ENCODE data around the gene GPRIN3.

GPRIN3 gene

GRCh38 chr4:89242864-89243732 is 64.5 kb downstream of the GPRIN3 start (continued):
- TF ChIP-seq ZBTB44 (tag by site-specific recombination; IDR thresholded peaks at IDR 0.05) (no peak), ZNF768 (tag by site-specific recombination; IDR thresholded peaks at IDR 0.05) (no peak), ZNF600 (tag by site-specific recombination; IDR thresholded peaks at IDR 0.05) (no peak), SCRT1 (tag by site-specific recombination; IDR thresholded peaks at IDR 0.05; ENCODE audit: borderline replicate concordance) (no peak), ZNF555 (tag by site-specific recombination; conservative IDR thresholded peaks at IDR 0.05) (no peak)

GRCh38 chr4:89242216-89242615 is 65.4 kb downstream of the GPRIN3 start:
- H3K4me1 ChIP-seq (ENCODE audit: control insufficient read depth, insufficient read depth, low read length): no peaks in the 10 kb centered on the region
- no peaks in the 10 kb centered on the region for H3K9me3 ChIP-seq (ENCODE audit: control insufficient read depth, insufficient read depth, low read depth, low read length)
- H3K4me3 ChIP-seq (ENCODE audit: low read depth, low read length): no peak overlapping the region
- no peak overlapping the region for H3K27ac ChIP-seq (ENCODE audit: extremely low read depth, low read depth, low read length)
- ChIA-PET POLR2A (no interaction called here), CTCF (interaction anchor here (0.8 kb wide), 1 partner anchor 165 kb away, joined by 3 read pairs; no protein-coding TSS in a partner anchor)
- H3K36me3 ChIP-seq (ENCODE audit: control insufficient read depth in 2 of 2, insufficient read depth in 1 of 2, low read length in 2 of 2): no peaks in the 10 kb centered on the region
- TF ChIP-seq ZNF629 (tag by site-specific recombination; IDR thresholded peaks at IDR 0.05): no peak
- TF ChIP-seq ZBTB7A (tag by site-specific recombination; IDR thresholded peaks at IDR 0.05; ENCODE audit: low read depth): no peak
- TF ChIP-seq BCL11A (tag by site-specific recombination; IDR thresholded peaks at IDR 0.05; ENCODE audit: low read depth): no peak
- no peak for TF ChIP-seq ZBTB26 (tag by site-specific recombination; optimal IDR thresholded peaks at IDR 0.05)
- TF ChIP-seq ZNF792 (tag by site-specific recombination; IDR thresholded peaks at IDR 0.05): no peak

GRCh38 chr4:89230271-89230670 is 77.3 kb downstream of the GPRIN3 start:
- ChIA-PET POLR2A (no interaction called here), CTCF (no interaction called here)
- no peak overlapping the region for H3K4me3 ChIP-seq (ENCODE audit: low read depth, low read length)
- H3K4me1 ChIP-seq (ENCODE audit: control insufficient read depth, insufficient read depth, low read length): no peaks in the 10 kb centered on the region
- H3K27ac ChIP-seq (ENCODE audit: extremely low read depth, low read depth, low read length): no peak overlapping the region
- no peaks in the 10 kb centered on the region for H3K36me3 ChIP-seq (ENCODE audit: control insufficient read depth in 2 of 2, insufficient read depth in 1 of 2, low read length in 2 of 2)
- no peaks in the 10 kb centered on the region for H3K9me3 ChIP-seq (ENCODE audit: control insufficient read depth, insufficient read depth, low read depth, low read length)
- TF ChIP-seq ZNF830 (tag by site-specific recombination; IDR thresholded peaks at IDR 0.05; ENCODE audit: low read depth): no peak
- TF ChIP-seq ZNF555 (tag by site-specific recombination; conservative IDR thresholded peaks at IDR 0.05): no peak
- no peak for TF ChIP-seq ZNF654 (tag by site-specific recombination; IDR thresholded peaks at IDR 0.05; ENCODE audit: low read depth)
- no peak for TF ChIP-seq ZNF529 (tag by site-specific recombination; IDR thresholded peaks at IDR 0.05; ENCODE audit: insufficient replicate concordance)
- no peak for TF ChIP-seq ZNF426 (tag by site-specific recombination; IDR thresholded peaks at IDR 0.05)
- no peak for TF ChIP-seq ZBTB21 (tag by site-specific recombination; IDR thresholded peaks at IDR 0.05)
- no peak for TF ChIP-seq ZNF324 (tag by site-specific recombination; IDR thresholded peaks at IDR 0.05)
- no peak for TF ChIP-seq ZNF692 (tag by site-specific recombination; IDR thresholded peaks at IDR 0.05)
- no peak for TF ChIP-seq ZNF768 (tag by site-specific recombination; IDR thresholded peaks at IDR 0.05)
- no peak for TF ChIP-seq ZNF184 (tag by site-specific recombination; IDR thresholded peaks at IDR 0.05)
- no peak for TF ChIP-seq PRDM1 (tag by site-specific recombination; IDR thresholded peaks at IDR 0.05)
- no peak for TF ChIP-seq ZNF175 (tag by site-specific recombination; IDR thresholded peaks at IDR 0.05)
- TF ChIP-seq ZFP41 (tag by site-specific recombination; IDR thresholded peaks at IDR 0.05; ENCODE audit: borderline replicate concordance): no peak
- no peak for TF ChIP-seq CTCF (tag by site-specific recombination; IDR thresholded peaks at IDR 0.05)
- TF ChIP-seq PRDM4 (tag by site-specific recombination; IDR thresholded peaks at IDR 0.05): no peak
- no peak for TF ChIP-seq ZNF514 (tag by site-specific recombination; IDR thresholded peaks at IDR 0.05)

Data from HEK293 (cell line).